Measurements from ENCODE around the gene LEKR1.
A peak's percentile ranks its signal among the peaks of the same experiment; 100 is the strongest.

LEKR1 gene

DNA sequence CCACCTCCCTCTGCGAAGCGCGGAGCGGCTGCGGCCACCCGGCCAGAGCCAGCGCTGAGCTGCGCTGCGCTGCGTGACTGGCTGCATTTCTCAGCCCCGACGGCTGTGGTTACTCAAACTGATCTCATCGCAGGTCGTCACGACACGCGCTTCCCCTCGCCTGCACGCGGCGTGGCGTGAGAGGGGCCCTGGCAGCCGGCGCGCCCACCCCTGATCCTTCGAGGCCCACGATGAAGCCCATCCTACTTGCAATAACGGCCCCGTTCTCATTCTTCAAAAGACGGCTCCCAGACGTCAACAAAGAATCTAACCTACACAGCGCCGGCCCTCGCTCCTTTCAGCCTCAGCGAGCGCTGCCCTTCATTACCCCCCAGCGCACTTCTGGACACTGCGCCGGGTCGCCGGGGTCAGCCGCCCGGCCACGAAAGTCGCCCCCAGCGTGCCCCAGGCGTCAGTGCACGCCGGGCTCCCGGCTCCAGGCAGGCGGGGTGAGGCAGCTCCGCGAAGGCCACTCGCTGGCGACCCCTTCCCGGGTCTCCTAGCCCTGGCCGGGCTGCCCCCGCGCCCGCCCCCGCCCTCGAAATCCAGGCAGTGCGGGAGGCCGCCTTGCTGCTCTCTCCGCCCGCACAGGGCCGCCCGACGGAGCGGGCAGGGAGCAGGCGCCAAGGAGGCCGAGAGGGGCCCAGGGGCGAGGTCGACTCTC is 9.9 kb upstream of the LEKR1 start (continued):
- no peak for TF ChIP-seq SALL2 (tag by site-specific recombination; IDR thresholded peaks at IDR 0.05; ENCODE audit: borderline replicate concordance)
- 0 out of 2 replicates have a peak, but pooled peaks have one; percentile 16 for TF ChIP-seq EGR2 (tag by site-specific recombination; IDR thresholded peaks at IDR 0.05; ENCODE audit: low read depth)
- no peak for TF ChIP-seq SP3 (tag by site-specific recombination; IDR thresholded peaks at IDR 0.05)
- TF ChIP-seq ZNF280C (tag by site-specific recombination; IDR thresholded peaks at IDR 0.05): no peak
- TF ChIP-seq ZNF366 (tag by site-specific recombination; conservative IDR thresholded peaks at IDR 0.05): no peak
- TF ChIP-seq ZNF169 (tag by site-specific recombination; IDR thresholded peaks at IDR 0.05): no peak
- TF ChIP-seq, protein P1, sequence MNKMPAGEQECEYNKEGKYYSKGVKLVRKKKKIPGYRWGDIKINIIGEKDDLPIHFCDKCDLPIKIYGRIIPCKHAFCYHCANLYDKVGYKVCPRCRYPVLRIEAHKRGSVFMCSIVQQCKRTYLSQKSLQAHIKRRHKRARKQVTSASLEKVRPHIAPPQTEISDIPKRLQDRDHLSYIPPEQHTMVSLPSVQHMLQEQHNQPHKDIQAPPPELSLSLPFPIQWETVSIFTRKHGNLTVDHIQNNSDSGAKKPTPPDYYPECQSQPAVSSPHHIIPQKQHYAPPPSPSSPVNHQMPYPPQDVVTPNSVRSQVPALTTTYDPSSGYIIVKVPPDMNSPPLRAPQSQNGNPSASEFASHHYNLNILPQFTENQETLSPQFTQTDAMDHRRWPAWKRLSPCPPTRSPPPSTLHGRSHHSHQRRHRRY (tag by site-specific recombination; IDR thresholded peaks at IDR 0.05): no peak

DNA sequence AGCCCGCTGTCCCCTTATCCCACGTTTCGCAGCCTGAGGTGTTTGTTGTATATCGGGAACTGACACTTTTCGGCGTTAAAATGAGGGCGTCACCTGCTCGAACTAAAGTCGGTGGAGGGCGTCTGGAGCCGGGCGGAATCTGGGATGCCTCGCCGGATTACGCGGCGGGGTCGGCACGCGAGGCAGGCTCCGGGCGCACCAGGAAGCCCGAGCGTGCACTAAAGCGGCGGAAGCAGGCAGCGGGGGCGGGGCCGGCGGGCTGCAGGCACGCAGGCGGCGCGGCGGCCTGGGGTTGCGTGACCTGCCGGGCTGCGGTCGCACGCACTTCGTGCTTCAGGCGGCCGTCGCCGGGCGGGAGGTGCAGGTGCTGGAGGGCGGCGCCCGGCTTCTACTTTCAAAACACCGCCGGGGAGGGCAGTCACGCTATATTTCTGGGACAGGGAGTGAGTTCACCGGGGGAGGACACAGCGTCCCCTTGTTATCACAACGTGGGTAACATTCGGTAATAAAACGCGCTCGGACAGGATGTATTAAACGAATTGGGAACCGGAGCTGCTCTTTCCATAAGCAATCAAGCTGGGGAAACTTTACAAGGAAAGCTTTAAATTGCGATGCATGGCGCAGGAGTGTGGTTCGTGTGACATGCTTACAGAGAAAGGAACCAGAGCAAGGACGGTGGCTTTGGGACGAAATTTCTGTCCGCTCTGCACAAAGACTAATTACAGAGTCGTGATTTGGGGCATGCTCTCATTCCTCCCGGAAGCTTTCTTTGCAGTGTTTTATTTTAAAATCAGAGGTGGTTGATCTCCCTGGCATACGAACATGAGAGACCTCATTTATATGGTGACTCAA is 9.1 kb upstream of the LEKR1 start:
- no peaks in the 10 kb centered on the region for H3K36me3 ChIP-seq (ENCODE audit: control insufficient read depth in 2 of 2, insufficient read depth in 1 of 2, low read length in 2 of 2)
- peak overlapping the region; percentile 41 for H3K4me3 ChIP-seq (ENCODE audit: low read depth, low read length)
- no peaks in the 10 kb centered on the region for H3K4me1 ChIP-seq (ENCODE audit: control insufficient read depth, insufficient read depth, low read length)
- ChIA-PET CTCF (interaction anchor here (0.6 to 0.9 kb wide), 4 partner anchors 47 to 253 kb away, joined by 3 to 4 read pairs (median 3); no protein-coding TSS in a partner anchor), POLR2A (interaction anchor here (1.0 kb wide), 1 partner anchor 272 kb away, joined by 5 read pairs; no protein-coding TSS in a partner anchor)
- peak overlapping the region; percentile 72 for H3K27ac ChIP-seq (ENCODE audit: extremely low read depth, low read depth, low read length)
- H3K9me3 ChIP-seq (ENCODE audit: control insufficient read depth, insufficient read depth, low read depth, low read length): no peaks in the 10 kb centered on the region
- no peak for TF ChIP-seq SALL2 (tag by site-specific recombination; IDR thresholded peaks at IDR 0.05; ENCODE audit: borderline replicate concordance)
- peak; percentile 93 for TF ChIP-seq INSM2 (tag by site-specific recombination; IDR thresholded peaks at IDR 0.05)
- peak; percentile 38; the same call in 1 of the 2 replicates for TF ChIP-seq HIC1 (tag by site-specific recombination; IDR thresholded peaks at IDR 0.05)
- no peak for TF ChIP-seq ZNF354C (tag by site-specific recombination; IDR thresholded peaks at IDR 0.05; ENCODE audit: borderline replicate concordance, low read depth)
- TF ChIP-seq ZBTB10 (tag by site-specific recombination; IDR thresholded peaks at IDR 0.05): 0 out of 2 replicates have a peak, but pooled peaks have one; percentile 24
- no peak; the same call in 1 of the 2 replicates for TF ChIP-seq ZFP69B (tag by site-specific recombination; IDR thresholded peaks at IDR 0.05)
- TF ChIP-seq ZNF785 (tag by site-specific recombination; IDR thresholded peaks at IDR 0.05): no peak
- no peak for TF ChIP-seq ZNF266 (tag by site-specific recombination; IDR thresholded peaks at IDR 0.05; ENCODE audit: low read depth)
- TF ChIP-seq ZNF791 (tag by site-specific recombination; IDR thresholded peaks at IDR 0.05): no peak
- TF ChIP-seq, protein P2, sequence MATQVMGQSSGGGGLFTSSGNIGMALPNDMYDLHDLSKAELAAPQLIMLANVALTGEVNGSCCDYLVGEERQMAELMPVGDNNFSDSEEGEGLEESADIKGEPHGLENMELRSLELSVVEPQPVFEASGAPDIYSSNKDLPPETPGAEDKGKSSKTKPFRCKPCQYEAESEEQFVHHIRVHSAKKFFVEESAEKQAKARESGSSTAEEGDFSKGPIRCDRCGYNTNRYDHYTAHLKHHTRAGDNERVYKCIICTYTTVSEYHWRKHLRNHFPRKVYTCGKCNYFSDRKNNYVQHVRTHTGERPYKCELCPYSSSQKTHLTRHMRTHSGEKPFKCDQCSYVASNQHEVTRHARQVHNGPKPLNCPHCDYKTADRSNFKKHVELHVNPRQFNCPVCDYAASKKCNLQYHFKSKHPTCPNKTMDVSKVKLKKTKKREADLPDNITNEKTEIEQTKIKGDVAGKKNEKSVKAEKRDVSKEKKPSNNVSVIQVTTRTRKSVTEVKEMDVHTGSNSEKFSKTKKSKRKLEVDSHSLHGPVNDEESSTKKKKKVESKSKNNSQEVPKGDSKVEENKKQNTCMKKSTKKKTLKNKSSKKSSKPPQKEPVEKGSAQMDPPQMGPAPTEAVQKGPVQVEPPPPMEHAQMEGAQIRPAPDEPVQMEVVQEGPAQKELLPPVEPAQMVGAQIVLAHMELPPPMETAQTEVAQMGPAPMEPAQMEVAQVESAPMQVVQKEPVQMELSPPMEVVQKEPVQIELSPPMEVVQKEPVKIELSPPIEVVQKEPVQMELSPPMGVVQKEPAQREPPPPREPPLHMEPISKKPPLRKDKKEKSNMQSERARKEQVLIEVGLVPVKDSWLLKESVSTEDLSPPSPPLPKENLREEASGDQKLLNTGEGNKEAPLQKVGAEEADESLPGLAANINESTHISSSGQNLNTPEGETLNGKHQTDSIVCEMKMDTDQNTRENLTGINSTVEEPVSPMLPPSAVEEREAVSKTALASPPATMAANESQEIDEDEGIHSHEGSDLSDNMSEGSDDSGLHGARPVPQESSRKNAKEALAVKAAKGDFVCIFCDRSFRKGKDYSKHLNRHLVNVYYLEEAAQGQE (tag by site-specific recombination; IDR thresholded peaks at IDR 0.05): no peak
- no peak for TF ChIP-seq ZNF311 (tag by site-specific recombination; IDR thresholded peaks at IDR 0.05; ENCODE audit: borderline replicate concordance)
- TF ChIP-seq ZNF658 (tag by site-specific recombination; IDR thresholded peaks at IDR 0.05): no peak
- peak; percentile 95 for TF ChIP-seq WT1 (tag by site-specific recombination; IDR thresholded peaks at IDR 0.05)
